Upper lobe of left lung (tissue), 4 donors: ENCODE results near the gene ATL3.

Experiments
- CTCF ChIP-seq, 6 experiments: fragments of 450-650 bp in 4 of 6; fragments of 200-600 bp in 2 of 6; sonication (generic) in 2 of 6; IDR thresholded peaks; one replicate each; pipeline ENCODE4 v1.5.1; 2016 to 2019; ENCODE audit warnings: antibody characterized with exemption in 6 of 6
- POLR2AphosphoS5 ChIP-seq, 2 donors: sonication (generic); formaldehyde crosslinking; IDR thresholded peaks; one replicate each; pipeline ENCODE4 v1.5.1; 2017; ENCODE audit warnings: antibody characterized with exemption in 2 of 2

GRCh38 chr11:63595296-63595695 lies 75.9 kb downstream of the ATL3 start:
- TF ChIP-seq CTCF (IDR thresholded peaks at IDR 0.05) (no peak), POLR2AphosphoS5 (IDR thresholded peaks at IDR 0.05) (no peak)
